Fibroblast of the aortic adventitia (primary cell): ENCODE results near the gene NNMT. TPM values are rescaled to one million over a fixed set of nuclear protein-coding genes. Genes with fewer than 3 reads are reported as not detected.

Source experiments
- DNase-seq: peaks from one replicate; pipeline ENCODE4 v3.0.0-alpha.2; 2010; ENCODE audit warnings: low read depth
- H3K4me3 ChIP-seq: 2 replicates; pipeline ENCODE4 v1.5.1; 2011; ENCODE audit warnings: low read depth, mild to moderate bottlenecking, control low read depth, low read length, moderate library complexity
- total RNA-seq: library from RNA; depleted of rRNA; stranded (reverse); fragments of >200 nt; gene quantifications from 2 replicates; pipeline ENCODE4 v1.2.3, GENCODE V29; 2012; ENCODE audit warnings: low replicate concordance
- TF ChIP-seq, protein P1 (sequence below): IDR thresholded peaks from 2 replicates; pipeline ENCODE4 v1.5.1; 2011; ENCODE audit warnings: mild to moderate bottlenecking, low read length, control low read depth, inconsistent platforms; ENCODE audit not compliant: insufficient read depth

The NNMT gene
- total RNA-seq, 1 donor = 178 TPM

DNA sequence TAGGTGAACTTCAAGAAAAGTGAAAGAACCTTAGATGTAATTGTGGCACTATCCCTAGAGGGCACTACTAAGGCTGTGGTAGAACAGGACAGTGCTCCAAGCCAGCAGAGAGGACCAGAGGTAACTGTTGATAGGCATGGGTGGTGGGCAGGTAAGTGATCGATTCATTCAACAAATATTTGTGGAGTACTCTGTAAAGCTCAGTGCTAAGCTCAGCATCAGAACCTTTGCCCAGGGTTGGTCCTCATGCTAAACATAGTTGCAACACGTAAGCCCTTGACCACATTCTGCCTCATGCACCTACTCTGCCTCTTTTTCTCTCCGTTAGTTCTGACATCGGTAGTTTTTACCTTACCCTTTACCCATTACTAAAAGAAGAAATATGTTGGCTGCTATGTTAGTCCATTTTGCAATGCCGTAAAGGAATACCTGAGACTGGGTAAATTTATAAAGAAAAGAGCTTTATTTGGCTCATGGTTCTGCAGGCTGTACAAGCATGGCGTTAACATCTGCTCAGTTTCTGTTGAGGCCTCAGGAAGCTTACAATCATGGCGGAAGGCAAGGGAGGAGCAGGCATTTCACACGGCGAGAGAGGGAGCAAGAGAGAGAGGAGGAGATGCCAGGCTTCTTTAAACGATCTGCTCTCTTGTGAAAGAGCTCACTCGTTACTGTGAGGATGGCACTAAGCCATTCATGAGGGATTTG lies 18.4 kb upstream of the NNMT start:
- TF ChIP-seq, protein P1, sequence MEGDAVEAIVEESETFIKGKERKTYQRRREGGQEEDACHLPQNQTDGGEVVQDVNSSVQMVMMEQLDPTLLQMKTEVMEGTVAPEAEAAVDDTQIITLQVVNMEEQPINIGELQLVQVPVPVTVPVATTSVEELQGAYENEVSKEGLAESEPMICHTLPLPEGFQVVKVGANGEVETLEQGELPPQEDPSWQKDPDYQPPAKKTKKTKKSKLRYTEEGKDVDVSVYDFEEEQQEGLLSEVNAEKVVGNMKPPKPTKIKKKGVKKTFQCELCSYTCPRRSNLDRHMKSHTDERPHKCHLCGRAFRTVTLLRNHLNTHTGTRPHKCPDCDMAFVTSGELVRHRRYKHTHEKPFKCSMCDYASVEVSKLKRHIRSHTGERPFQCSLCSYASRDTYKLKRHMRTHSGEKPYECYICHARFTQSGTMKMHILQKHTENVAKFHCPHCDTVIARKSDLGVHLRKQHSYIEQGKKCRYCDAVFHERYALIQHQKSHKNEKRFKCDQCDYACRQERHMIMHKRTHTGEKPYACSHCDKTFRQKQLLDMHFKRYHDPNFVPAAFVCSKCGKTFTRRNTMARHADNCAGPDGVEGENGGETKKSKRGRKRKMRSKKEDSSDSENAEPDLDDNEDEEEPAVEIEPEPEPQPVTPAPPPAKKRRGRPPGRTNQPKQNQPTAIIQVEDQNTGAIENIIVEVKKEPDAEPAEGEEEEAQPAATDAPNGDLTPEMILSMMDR = no peak

DNA sequence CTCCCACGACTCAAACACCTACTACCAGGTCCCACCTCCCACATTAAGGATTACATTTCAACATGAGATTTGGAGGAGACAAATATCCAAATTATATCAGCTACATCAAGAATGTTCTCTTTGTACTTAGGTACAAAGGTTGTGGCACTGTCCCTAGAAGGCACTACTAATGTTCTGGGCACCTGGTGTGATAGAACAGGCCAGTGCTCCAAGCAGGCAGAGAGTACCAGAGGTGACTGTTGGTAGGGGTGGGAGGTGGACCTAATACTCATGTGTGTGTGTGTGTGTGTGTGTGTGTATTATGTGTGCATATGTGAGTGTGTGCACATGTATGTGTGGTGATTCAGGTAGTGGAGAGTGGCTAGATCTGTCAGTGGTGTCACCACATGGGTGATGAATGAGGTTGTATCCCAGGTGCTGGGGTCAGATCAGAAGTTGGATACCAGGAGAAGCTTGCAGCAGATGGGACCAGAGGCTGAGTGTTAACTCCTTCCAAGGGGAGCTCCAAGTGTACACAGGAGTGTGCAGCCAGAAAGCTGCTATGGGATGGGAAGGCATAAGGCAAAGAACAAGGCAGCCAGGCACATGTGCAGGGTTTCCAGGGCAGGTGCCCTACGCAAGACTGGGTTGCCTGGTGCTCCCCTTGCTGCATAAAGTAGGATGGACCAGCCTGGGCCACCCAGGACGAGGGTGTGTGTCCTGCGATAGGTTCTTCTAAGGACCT lies 17.7 kb upstream of the NNMT start:
- TF ChIP-seq, protein P1 = no peak
- H3K4me3 ChIP-seq = no peak overlapping the region
- no peak for DNase-seq

More for the DNA sequence above, 18.4 kb upstream of the NNMT start:
- DNase-seq = no peak
- H3K4me3 ChIP-seq = no peak overlapping the region

DNA sequence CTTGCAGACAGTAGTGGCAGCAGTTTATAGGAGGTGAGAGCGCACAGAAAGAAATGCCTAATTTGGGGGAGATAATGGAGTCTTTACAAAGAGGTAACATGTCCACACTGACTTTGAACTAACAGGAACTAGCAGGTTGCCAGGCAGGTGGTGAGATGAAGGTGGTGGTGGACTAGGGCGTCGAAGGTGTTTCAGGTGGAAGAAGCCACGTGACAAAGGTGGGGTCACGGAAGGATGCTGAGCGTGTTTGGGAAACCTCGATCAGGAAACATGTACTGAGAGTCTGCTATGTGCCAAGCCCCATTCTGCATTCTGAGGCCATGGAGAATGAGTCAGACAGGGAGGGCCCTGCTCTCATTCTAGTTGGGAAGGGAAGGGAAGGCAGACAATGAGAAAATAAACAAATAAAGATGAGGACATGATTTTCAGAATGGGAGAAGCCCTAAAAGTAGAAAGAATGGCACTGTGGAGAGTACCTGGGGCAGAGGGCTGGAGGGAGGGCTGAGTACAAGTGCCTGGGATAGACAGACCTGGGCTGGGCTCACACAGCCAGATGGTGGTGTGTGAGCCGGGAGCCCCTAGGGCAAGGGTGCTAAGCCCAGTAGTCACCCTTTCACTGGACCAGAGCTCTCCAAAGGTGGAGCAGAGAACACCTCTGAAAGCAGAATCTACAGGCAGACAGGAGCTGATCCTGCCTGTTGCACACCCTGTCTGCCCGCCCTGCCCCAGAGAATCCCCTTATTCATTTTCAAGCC lies 16.2 kb upstream of the NNMT start:
- H3K4me3 ChIP-seq = no peak overlapping the region
- peak; percentile 77 for DNase-seq
- TF ChIP-seq, protein P1 = no peak

DNA sequence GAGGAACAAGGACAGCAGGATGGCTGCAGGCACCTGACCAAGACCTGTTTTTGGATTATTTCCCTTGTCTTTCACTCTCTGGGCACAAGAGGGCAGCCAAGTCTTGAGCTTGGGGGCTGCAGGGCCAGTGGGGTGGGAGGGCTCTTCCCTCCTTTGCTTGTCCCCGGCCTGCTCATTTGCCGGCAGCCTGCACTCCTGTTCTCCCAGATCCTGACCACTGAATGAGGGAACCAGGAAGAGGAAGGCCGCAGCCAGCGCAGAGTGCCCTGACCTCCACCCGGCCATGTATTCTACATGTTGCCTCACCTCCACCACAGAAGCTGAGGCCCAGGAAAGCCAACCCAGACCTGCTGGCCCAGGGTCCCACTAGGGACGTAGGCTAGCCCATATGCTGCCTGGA lies 15.5 kb upstream of the NNMT start:
- peak overlapping the region; percentile 26 for H3K4me3 ChIP-seq
- DNase-seq = peak; percentile 94
- TF ChIP-seq, protein P1 = peak; percentile 85

DNA sequence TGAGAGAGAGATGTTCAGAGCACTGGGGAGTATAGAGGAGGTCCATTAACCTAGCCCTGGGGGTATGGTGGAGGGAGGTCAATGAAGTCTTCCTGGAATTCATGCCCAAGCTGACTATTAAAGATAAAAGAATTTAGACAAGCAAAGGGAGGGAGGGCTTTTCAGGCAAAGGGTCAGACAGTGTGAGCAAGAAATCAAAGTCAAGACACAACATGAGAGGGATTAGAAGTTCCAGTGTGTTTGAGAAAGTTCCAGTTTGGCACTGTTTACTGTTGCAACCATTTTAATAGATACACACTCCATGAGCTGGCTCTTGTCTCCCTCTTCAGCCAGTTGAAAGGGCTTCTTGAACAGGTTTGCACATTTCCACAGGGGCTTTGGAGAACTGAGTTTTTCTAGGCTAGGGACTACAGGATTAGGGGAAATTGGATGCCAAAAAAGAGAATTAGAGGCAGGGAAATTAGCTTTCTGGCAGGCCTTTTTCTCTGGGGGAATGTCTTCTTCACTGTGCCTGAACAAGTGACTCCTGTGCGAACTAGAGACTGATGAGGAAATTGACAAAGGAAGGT lies 14.7 kb upstream of the NNMT start:
- peak; percentile 73 for DNase-seq
- TF ChIP-seq, protein P1 = no peak
- H3K4me3 ChIP-seq = no peak overlapping the region

GRCh38 chr11:114282488-114282887 lies 13.7 kb upstream of the NNMT start:
- H3K4me3 ChIP-seq = no peak overlapping the region
- no peak for DNase-seq
- TF ChIP-seq, protein P1 = no peak
